Measurements from ENCODE around the gene DIABLO.
A peak's percentile ranks its signal among the peaks of the same experiment; 100 is the strongest.

DNA sequence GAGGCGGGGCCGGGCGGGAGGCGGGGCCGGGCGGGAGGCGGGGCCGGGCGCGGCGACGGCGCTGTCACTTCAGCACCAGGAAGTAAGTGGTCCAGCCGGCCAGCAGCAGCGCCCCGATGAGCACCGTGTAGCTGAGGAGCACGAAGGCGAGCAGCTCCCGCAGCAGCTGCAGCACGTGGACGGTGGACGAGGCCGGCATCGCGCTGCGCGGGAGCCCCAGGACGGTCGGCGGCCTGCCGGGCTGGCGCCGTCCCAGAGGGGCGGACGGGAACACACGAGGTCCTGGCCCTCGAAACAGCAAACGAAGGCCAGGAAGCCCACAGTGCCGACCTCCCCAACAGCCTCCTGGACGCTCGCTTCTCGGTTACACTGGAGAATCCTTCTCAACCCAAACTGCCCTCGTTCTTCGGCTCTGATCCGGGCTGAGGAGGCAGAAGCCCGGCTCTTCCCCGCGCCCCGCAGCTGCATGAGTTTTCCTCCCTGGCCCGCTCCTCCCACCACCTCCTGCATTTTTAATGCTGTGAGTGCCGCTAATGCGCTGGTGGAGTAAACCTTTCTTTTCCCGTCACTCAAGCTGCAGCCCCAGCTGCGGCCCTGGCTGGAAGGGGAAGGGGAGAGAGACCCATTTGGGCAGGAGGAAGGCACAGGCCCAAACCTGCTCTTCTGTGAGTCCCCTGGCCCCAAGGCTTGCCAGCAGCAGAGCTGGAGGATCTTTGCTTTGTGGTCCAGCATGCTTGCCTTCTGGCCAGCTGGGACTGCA lies 694 bp upstream of the DIABLO start:
- TF ChIP-seq, protein P1, sequence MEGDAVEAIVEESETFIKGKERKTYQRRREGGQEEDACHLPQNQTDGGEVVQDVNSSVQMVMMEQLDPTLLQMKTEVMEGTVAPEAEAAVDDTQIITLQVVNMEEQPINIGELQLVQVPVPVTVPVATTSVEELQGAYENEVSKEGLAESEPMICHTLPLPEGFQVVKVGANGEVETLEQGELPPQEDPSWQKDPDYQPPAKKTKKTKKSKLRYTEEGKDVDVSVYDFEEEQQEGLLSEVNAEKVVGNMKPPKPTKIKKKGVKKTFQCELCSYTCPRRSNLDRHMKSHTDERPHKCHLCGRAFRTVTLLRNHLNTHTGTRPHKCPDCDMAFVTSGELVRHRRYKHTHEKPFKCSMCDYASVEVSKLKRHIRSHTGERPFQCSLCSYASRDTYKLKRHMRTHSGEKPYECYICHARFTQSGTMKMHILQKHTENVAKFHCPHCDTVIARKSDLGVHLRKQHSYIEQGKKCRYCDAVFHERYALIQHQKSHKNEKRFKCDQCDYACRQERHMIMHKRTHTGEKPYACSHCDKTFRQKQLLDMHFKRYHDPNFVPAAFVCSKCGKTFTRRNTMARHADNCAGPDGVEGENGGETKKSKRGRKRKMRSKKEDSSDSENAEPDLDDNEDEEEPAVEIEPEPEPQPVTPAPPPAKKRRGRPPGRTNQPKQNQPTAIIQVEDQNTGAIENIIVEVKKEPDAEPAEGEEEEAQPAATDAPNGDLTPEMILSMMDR (IDR thresholded peaks at IDR 0.05; ENCODE audit: insufficient read depth, low read length) = no peak
- TF ChIP-seq GABPA (IDR thresholded peaks at IDR 0.05; ENCODE audit: low read depth) = no peak
- no peak; the same call in 1 of the 2 replicates for TF ChIP-seq POLR2AphosphoS5 (IDR thresholded peaks at IDR 0.05; ENCODE audit: low read depth)
- peak; percentile 92 for TF ChIP-seq REST (IDR thresholded peaks at IDR 0.05; ENCODE audit: insufficient replicate concordance, low read depth)
